Calu3 (cell line): ENCODE results near the gene XKR7. TPM values are rescaled to one million over a fixed set of nuclear protein-coding genes. Genes with fewer than 3 reads are reported as not detected.
A peak's percentile ranks its signal among the peaks of the same experiment; 100 is the strongest.

Experiments
- BruUV-seq: library from RNA; stranded (reverse); fragments of 400-500 nt; replicated peaks from 2 replicates; lab custom pipeline; 2021; lab: Mats Ljungman, UMichigan
- CTCF ChIA-PET: fragments of 300-600 bp; sonication (Branson Sonifier 250); formaldehyde crosslinking; loops from one replicate; lab custom pipeline; 2022; ENCODE audit warnings: antibody characterized with exemption; lab: Charles Lee
- DNase-seq: peaks from one replicate; pipeline ENCODE4 v3.0.0; 2022
- H3K27ac Mint-ChIP-seq: one replicate; pipeline ENCODE4 v1.8.0; 2022; ENCODE audit warnings: mixed read lengths; ENCODE audit not compliant: unreplicated experiment
- H3K27me3 Mint-ChIP-seq: one replicate; pipeline ENCODE4 v1.8.0; 2022; ENCODE audit warnings: mixed read lengths; ENCODE audit not compliant: unreplicated experiment
- H3K36me3 Mint-ChIP-seq: one replicate; pipeline ENCODE4 v1.8.0; 2022; ENCODE audit warnings: mild to moderate bottlenecking, moderate library complexity, mixed read lengths; ENCODE audit not compliant: insufficient read depth, unreplicated experiment
- H3K4me1 Mint-ChIP-seq: one replicate; pipeline ENCODE4 v1.8.0; 2022; ENCODE audit warnings: mild to moderate bottlenecking, low read depth, mixed read lengths; ENCODE audit not compliant: unreplicated experiment
- H3K4me3 Mint-ChIP-seq: one replicate; pipeline ENCODE4 v1.8.0; 2022; ENCODE audit warnings: mild to moderate bottlenecking, low read depth, moderate library complexity, mixed read lengths; ENCODE audit not compliant: unreplicated experiment
- H3K9me3 Mint-ChIP-seq: one replicate; pipeline ENCODE4 v1.8.0; 2022; ENCODE audit warnings: low read depth, mixed read lengths; ENCODE audit not compliant: unreplicated experiment
- intact Hi-C: fragments of 100-400 bp; cut with micrococcal nuclease; formaldehyde crosslinking; loops from one replicate; pipeline ENCODE4 v1.10.0; 2022; ENCODE audit not compliant: unreplicated experiment
- total RNA-seq: library from RNA; stranded (reverse); gene quantifications from 2 replicates; pipeline ENCODE4 v1.2.3, GENCODE V29; 2022
- TF ChIP-seq, protein P1 (sequence below): fragments of 200-600 bp; IDR thresholded peaks from one replicate; pipeline ENCODE4 v1.8.0; 2022; ENCODE audit warnings: antibody characterized with exemption; ENCODE audit not compliant: unreplicated experiment

XKR7 gene
- total RNA-seq, 1 experiment from 2014 or later, result not detected

GRCh38 chr20:31945785-31946184, 22.2 kb upstream of the XKR7 start:
- H3K27ac Mint-ChIP-seq, result no peak overlapping the region
- CTCF ChIA-PET, result no interaction called here
- no peaks in the 10 kb centered on the region for H3K27me3 Mint-ChIP-seq
- H3K4me3 Mint-ChIP-seq, result no peak overlapping the region
- no TSS peak for BruUV-seq
- TF ChIP-seq, protein P1, sequence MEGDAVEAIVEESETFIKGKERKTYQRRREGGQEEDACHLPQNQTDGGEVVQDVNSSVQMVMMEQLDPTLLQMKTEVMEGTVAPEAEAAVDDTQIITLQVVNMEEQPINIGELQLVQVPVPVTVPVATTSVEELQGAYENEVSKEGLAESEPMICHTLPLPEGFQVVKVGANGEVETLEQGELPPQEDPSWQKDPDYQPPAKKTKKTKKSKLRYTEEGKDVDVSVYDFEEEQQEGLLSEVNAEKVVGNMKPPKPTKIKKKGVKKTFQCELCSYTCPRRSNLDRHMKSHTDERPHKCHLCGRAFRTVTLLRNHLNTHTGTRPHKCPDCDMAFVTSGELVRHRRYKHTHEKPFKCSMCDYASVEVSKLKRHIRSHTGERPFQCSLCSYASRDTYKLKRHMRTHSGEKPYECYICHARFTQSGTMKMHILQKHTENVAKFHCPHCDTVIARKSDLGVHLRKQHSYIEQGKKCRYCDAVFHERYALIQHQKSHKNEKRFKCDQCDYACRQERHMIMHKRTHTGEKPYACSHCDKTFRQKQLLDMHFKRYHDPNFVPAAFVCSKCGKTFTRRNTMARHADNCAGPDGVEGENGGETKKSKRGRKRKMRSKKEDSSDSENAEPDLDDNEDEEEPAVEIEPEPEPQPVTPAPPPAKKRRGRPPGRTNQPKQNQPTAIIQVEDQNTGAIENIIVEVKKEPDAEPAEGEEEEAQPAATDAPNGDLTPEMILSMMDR, result no peak
- peaks cover 11% of the 10 kb centered on the region for H3K4me1 Mint-ChIP-seq
- peaks cover 39% of the 10 kb centered on the region for H3K36me3 Mint-ChIP-seq
- no peaks in the 10 kb centered on the region for H3K9me3 Mint-ChIP-seq
- no peak for DNase-seq
- intact Hi-C loops, result no loop called here

DNA sequence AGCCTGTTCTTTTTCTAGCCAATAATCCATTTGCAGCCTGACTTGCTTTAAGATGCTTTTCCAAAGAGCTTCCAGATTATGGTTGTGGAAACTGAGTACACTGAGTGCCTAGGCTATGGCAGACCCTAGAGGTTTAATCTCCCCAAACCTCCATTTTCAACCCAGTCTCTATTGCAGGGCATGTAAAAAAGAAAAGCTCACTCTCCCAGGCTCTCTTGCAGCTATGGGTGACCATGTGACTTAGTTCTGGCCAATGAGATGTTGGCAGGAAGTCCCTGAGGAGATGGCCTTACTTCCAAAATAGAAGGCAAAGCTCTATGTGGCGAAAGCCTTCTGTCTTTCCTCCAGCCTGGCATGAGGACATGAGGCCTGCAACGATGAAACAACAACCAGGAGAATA, 19.9 kb upstream of the XKR7 start:
- BruUV-seq, result no TSS peak
- DNase-seq, result no peak
- peaks cover 53% of the 10 kb centered on the region for H3K36me3 Mint-ChIP-seq
- H3K4me3 Mint-ChIP-seq, result no peak overlapping the region
- no peak overlapping the region for H3K27ac Mint-ChIP-seq
- CTCF ChIA-PET, result no interaction called here
- H3K27me3 Mint-ChIP-seq, result peaks cover 7% of the 10 kb centered on the region
- H3K9me3 Mint-ChIP-seq, result no peaks in the 10 kb centered on the region
- intact Hi-C loops, result no loop called here
- H3K4me1 Mint-ChIP-seq, result peaks cover 20% of the 10 kb centered on the region
- TF ChIP-seq, protein P1, result no peak

- intact Hi-C loops, result loop anchor here (5.0 to 10.0 kb wide), 2 partner anchors 113 to 705 kb away; no protein-coding TSS in a partner anchor
- peaks cover 26% of the 10 kb centered on the region for H3K27me3 Mint-ChIP-seq
- H3K27ac Mint-ChIP-seq, result no peak overlapping the region
- CTCF ChIA-PET, result interaction anchor here (2.1 kb wide), 1 partner anchor 82 kb away, joined by 11 read pairs; no protein-coding TSS in a partner anchor
- DNase-seq, result no peak
- H3K9me3 Mint-ChIP-seq, result no peaks in the 10 kb centered on the region
- TF ChIP-seq, protein P1, result no peak
- H3K36me3 Mint-ChIP-seq, result peaks cover 53% of the 10 kb centered on the region
- H3K4me3 Mint-ChIP-seq, result peak overlapping the region; percentile 82
- no TSS peak for BruUV-seq
- peaks cover 20% of the 10 kb centered on the region for H3K4me1 Mint-ChIP-seq
Measured at GRCh38 chr20:31949877-31950646, 17.9 kb upstream of the XKR7 start.

DNA sequence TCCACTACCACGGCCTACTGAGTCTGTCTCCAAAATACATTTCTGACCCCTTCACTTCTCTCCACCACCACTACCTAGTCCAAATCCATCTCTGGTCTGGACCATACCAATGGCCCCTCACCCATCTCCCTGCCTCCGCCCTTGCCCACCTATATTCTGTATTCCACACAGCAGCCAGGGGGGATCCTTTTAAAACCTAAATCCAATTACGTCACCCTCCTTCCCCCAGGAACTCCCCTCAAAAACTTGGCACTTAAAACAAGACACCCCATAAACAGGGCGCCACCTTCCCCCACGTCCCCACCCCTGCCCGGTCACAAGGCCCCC, 16.8 kb upstream of the XKR7 start:
- Mint-ChIP-seq H3K9me3 (no peaks in the 10 kb centered on the region), H3K27me3 (peaks cover 37% of the 10 kb centered on the region), H3K36me3 (peaks cover 48% of the 10 kb centered on the region), H3K27ac (peak overlapping the region; percentile 91), H3K4me3 (peak overlapping the region; percentile 82), H3K4me1 (peaks cover 20% of the 10 kb centered on the region)
- DNase-seq, result no peak
- intact Hi-C loops, result loop anchor here (5.0 to 10.0 kb wide), 2 partner anchors 114 to 704 kb away; no protein-coding TSS in a partner anchor
- TF ChIP-seq, protein P1, result no peak
- no TSS peak for BruUV-seq
- CTCF ChIA-PET, result interaction anchor here (0.5 to 2.2 kb wide), 8 partner anchors 66 to 582 kb away, joined by 3 to 36 read pairs (median 11); no protein-coding TSS in a partner anchor
